GM12891 (cell line): ENCODE results near the gene HMSD.
"Not testable (repeated sequence)": the region's sequence is repeated elsewhere in the genome, so short reads cannot be mapped to it uniquely, and the experiment has no call there.

Source experiments
- DNase-seq: peaks from one replicate; pipeline ENCODE4 v3.0.0; 2011; ENCODE audit warnings: low spot score; ENCODE audit not compliant: insufficient read length
- FAIRE-seq: peaks from 2 replicates; lab custom pipeline; 2011; peaks lifted over from hg19 to GRCh38; lab: Jason Lieb, UNC
- PAX5 ChIP-seq: IDR thresholded peaks from 2 replicates; pipeline ENCODE4 v1.6.1; 2011; ENCODE audit warnings: low read length, moderate library complexity, mild to moderate bottlenecking; ENCODE audit not compliant: insufficient read depth, severe bottlenecking
- POLR2A ChIP-seq: IDR thresholded peaks from 2 replicates; pipeline ENCODE4 v1.6.1; 2011; ENCODE audit warnings: low read depth, low read length, control low read depth
- POLR2AphosphoS5 ChIP-seq: IDR thresholded peaks from 2 replicates; pipeline ENCODE4 v1.6.1; 2011; ENCODE audit warnings: low read depth, low read length, control low read depth
- POU2F2 ChIP-seq: IDR thresholded peaks from 2 replicates; pipeline ENCODE4 v1.6.1; 2011; ENCODE audit warnings: low read depth, mild to moderate bottlenecking, control low read depth, low read length, moderate library complexity
- SPI1 ChIP-seq: IDR thresholded peaks from 2 replicates; pipeline ENCODE4 v1.6.1; 2011; ENCODE audit warnings: low read depth, low read length, control low read depth
- TAF1 ChIP-seq: IDR thresholded peaks from 2 replicates; pipeline ENCODE4 v1.6.1; 2011; ENCODE audit warnings: low read depth, low read length, control low read depth

The HMSD gene

DNA sequence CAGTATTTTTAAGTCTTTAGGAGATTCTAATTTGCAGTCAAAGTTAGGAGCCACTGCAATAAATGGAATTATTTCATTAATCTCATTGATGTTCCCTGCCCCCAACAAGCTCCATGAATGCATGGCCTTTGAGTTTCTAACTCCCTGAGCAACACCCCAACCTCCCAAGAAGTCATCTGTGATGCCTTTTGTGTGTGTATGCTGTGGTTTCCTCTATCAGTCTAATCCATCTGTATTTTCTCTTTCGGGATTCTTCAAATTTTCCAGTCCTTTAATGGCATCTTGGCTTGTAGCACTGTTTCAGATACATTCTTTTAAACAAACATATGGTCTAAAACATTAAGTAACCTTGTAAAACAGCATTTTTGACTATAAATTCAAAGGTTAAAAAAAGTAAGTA lies 24.6 kb upstream of the HMSD start:
- TF ChIP-seq TAF1 = no peak
- no peak for TF ChIP-seq POLR2AphosphoS5
- TF ChIP-seq PAX5 = no peak
- TF ChIP-seq SPI1 = no peak
- no peak for TF ChIP-seq POU2F2
- no peak for TF ChIP-seq POLR2A
- DNase-seq = no peak
- no peak for FAIRE-seq

GRCh38 chr18:63928331-63928730 lies 20.8 kb upstream of the HMSD start:
- DNase-seq (no peak), FAIRE-seq (no peak)
- no peak for TF ChIP-seq PAX5
- no peak for TF ChIP-seq POU2F2
- TF ChIP-seq SPI1 = no peak
- TF ChIP-seq TAF1 = no peak
- TF ChIP-seq POLR2A = no peak
- TF ChIP-seq POLR2AphosphoS5 = no peak

- DNase-seq, FAIRE-seq: not testable (repeated sequence)
Measured at GRCh38 chr18:63929369-63929768, 19.7 kb upstream of the HMSD start.

GRCh38 chr18:63930773-63931354 lies 18.2 kb upstream of the HMSD start:
- DNase-seq (no peak), FAIRE-seq (no peak)
- TF ChIP-seq PAX5 (no peak), SPI1 (no peak), POLR2A (no peak), POLR2AphosphoS5 (no peak), POU2F2 (no peak), TAF1 (no peak)

- FAIRE-seq = peak; percentile 98
- no peak for TF ChIP-seq PAX5
- 0 out of 2 replicates have a peak, but pooled peaks have one; percentile 30 for TF ChIP-seq POLR2A
- peak; percentile 65 for DNase-seq
Measured at GRCh38 chr18:63936156-63936931, 12.8 kb upstream of the HMSD start.

GRCh38 chr18:63936932-63937393 lies 12.1 kb upstream of the HMSD start:
- FAIRE-seq = peak; percentile 72
- TF ChIP-seq PAX5 (no peak), SPI1 (peak; percentile 87)
- DNase-seq = no peak

GRCh38 chr18:63940008-63940407 lies 9.1 kb upstream of the HMSD start:
- TF ChIP-seq POLR2A = no peak
- no peak for TF ChIP-seq POU2F2
- TF ChIP-seq PAX5 = no peak
- no peak for TF ChIP-seq POLR2AphosphoS5
- no peak for TF ChIP-seq SPI1
- no peak for TF ChIP-seq TAF1
- DNase-seq (no peak), FAIRE-seq (no peak)

- DNase-seq, FAIRE-seq: not testable (repeated sequence)
Measured at GRCh38 chr18:63940543-63941050, 8.5 kb upstream of the HMSD start.

GRCh38 chr18:63947051-63947790 lies 1.9 kb upstream of the HMSD start:
- no peak for DNase-seq
- TF ChIP-seq POLR2AphosphoS5 (no peak), SPI1 (no peak), POLR2A (no peak), POU2F2 (no peak), TAF1 (no peak), PAX5 (no peak)
- FAIRE-seq = no peak

- FAIRE-seq (peak; percentile 75), DNase-seq (no peak)
- no peak for TF ChIP-seq POU2F2
- no peak for TF ChIP-seq POLR2A
- no peak for TF ChIP-seq TAF1
- TF ChIP-seq POLR2AphosphoS5 = no peak
- no peak for TF ChIP-seq SPI1
- TF ChIP-seq PAX5 = no peak
Measured at GRCh38 chr18:63951302-63951705, 2.2 kb downstream of the HMSD start.
